HG02588 (cell line): ENCODE measurements around the gene TDRD1.

Source experiments
- ATAC-seq: cut with Tn5 transposase; IDR thresholded peaks from one replicate; pipeline ENCODE4 v1.9.1; 2021; ENCODE audit warnings: mild to moderate bottlenecking, moderate library complexity; ENCODE audit not compliant: unreplicated experiment

TDRD1 gene

DNA sequence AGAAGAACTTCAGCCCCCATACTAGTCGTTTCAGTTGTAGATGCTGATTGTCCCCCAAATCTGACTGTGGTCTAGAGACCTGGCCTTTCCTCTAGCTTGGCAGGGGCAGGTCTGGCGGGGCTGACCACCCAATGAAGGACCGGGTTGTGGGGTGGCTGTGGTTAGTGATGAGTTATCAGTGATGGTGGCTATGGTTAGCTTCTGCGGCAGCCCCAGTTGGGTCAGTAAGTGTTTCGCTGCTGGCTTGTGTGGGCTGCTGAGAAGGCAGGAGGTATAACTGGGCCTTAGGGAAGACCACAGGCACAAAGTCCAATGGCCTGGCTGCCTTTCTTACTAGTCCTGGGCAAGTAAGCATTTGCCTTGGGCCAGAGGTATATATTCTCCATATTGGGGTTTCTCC, 81.2 kb downstream of the TDRD1 start:
- ATAC-seq = no peak

DNA sequence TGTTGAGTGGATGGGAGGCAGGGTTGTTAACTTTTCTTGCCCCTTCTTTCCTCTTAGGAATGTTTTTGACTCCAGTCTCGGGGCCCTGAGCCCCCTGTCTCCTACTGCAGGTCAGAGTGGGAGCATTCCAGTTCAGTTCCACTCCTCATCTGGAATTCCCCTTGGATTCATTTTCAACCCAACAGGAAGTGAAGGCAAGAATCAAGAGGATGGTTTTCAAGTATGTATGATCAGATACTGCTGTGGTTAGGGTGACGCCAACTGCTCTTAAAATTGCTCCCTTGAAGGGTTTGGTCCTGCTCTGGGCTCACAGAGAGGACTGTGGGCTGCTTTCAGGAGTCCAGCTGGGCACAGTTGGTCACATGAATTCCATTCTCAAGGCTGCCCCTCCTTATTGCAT, 81.9 kb downstream of the TDRD1 start:
- ATAC-seq = no peak

DNA sequence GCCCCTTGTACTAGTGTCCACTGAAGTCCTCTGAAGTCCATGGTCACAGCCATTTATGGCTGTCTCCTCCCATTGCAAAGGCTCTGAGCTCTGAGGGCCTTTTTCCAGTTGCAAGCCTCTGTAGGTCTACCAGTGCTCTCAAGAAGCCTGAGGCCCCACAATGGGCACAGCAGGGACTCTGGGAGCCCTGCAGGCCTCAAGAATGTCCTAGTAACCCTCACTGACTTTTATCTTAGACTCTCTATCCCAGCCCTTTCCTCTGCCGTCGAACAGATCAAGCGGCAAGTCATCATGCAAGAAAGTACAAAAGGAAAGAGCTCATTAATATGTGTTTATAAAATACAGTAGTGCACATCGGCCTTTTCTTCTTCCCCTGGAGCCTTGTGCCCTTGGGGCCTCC, 83.3 kb downstream of the TDRD1 start:
- ATAC-seq = no peak

DNA sequence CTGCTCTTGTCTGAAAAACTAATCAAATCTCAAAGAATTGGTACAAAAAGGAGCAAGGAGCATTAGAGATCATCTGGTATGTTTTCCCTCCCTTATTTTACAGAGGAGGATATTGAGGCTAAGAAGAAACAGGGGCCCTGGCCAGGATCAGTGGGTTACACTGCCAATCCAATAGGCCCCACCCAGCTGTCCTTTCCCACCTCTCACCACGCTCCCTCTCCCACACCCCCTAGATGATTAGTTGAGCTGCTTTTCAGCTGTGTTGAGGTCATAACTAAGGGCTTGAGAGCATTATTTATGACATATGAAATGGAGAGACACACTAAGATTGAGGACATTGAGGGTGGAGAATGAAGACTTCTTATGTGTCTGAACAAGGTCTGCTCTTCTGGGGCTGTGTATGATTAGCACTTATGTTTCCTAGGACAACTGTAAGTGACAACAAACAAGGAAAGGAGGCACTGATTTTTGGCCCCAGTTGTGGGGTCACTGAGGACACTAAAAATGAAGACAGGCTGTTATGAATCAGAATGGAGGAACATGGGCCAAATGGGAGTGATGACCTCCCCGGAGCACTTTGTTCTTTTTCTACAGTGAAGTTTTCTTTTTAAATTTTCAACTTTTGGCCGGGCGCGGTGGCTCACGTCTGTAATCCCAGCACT, 86.4 kb downstream of the TDRD1 start:
- no peak for ATAC-seq

DNA sequence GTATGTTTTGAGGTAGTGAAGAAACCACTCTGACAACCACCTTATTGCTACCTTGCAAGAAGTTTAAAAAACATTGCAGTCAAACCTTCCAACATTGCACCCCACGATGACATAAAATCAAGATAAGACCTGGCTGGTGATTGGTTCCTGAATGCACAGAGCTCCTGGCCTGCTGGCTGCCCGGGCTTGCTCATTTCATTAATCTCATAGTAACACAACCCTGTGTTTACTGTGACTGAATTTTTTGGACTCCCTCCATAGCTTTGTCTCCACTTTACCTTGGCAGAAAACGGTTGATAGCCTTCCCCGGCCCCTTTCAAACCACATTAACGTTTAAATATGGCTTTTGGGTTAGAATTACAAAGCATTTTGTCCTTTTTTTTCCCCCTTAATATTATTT, 87.4 kb downstream of the TDRD1 start:
- no peak for ATAC-seq

DNA sequence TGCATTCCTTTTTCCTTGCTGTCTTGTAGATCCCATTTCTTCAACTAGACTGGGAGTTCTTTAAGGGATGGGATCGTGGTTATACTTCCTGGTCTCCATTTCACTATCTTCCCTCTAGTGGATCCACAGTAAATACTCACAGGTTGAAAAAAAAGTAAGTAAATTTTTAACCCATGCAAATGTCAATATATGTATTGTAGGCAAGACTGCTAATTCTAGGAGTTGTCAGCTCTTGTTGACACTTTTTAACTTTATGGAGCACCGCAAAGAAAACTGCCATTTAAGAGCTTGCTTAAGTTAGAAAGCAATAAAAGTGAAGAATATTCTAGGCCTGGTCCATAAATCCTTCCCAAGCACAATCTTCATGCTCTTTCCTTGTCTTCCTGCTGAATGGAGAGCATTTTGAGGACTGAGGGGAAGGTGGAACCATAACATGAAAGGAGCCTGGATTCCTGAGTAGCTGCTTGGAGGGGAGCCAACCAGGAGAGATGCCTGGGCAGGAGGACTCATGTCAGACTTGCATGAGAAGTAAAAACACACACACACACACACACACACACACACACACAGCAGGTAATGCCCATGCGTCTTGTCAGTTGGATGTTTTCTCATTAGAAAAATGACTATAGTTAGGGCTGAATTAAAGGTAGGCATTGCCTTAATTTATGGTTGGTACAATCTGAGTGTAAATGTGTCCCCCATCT, 92.1 kb downstream of the TDRD1 start:
- ATAC-seq = no peak

DNA sequence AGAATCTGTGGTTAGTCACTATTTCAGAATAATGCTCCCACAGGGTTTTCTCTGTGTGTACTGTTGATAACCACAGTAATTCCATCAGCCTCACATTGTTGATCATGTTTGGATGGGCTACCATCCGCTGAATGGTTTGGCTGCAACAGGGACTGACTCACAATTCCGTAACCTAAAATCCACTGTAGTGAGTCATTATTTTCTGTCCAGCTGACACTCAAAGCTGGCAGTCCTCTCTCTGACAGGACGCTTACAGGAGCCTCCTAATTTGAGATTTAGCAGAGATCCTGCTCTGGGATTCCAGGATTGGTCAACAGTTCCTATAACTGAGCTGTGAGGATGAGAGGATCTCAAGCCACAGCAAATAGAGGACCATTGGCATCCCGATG, 92.6 kb downstream of the TDRD1 start:
- no peak for ATAC-seq

DNA sequence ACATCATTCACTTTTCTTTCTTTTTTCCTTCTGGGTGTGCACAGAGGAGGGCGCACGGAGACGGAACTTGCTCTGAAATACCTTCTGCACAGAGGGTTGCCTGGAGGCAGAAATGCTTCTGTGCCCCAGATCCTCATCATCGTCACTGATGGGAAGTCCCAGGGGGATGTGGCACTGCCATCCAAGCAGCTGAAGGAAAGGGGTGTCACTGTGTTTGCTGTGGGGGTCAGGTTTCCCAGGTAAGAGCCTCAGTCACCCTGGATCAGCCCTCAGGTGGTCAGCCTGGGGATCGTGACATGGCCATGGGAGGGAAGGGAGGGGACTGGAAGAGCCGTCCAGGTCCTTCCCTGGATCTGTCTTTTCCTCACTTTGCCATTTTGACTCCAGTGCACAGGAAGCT, 93.5 kb downstream of the TDRD1 start:
- no peak for ATAC-seq

DNA sequence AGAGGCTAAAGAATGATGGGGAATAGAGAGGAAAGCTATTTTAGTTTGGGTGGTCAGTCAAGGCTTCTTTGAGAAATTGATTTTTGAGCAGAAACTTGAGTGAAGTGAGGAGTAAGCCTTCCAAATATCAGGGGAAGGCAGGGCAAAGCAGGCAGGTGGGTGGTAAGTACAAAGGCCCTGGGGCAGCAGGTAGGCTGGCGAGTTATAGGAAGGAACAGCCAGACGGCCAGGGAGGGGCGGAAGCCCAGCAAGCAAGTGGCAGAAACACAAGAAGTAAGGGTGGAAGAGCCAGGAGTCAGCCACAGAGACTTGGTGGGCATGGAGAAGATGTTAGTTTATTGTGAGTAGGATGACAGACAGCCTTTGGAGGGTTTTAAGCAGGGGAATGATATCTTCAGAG, 94.8 kb downstream of the TDRD1 start:
- no peak for ATAC-seq

DNA sequence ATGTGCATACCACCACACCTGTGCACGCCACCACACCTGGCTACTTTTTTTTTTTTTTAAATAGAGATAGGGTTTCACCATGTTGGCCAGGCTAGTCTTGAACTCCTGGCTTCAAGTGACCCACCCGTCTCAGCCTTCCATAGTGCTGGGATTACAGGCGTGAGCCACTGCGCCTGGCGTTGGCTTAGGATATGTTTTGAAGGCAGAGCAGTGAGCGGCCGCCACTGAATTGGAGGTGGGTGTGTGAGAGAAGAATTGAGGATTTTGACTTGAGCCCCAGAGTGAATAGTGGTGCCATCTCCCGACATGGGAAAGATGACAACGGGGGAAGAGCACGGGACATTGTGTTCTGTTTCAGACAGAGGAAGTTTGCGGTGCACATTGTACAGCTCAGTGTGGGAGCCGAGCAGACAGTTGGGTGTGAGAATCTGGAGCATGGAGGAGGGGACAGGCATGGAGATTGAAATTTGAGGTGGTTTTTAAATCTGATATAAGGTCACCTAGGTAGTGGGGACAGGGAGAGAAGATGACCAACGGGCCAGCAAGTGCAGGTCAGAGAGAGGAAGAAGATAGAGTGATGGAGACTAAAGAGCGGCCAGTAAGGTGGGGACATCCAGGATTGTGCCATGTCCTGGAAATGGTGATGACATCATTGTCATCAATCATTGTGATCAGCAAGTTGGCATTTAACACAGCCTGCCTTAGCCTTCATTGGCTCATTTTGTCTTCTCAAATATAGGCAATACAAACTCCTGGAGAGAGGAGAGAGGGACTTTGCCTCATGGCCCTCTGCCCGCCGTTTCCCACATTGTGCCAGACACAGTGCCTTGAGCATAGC, 95.7 kb downstream of the TDRD1 start:
- no peak for ATAC-seq

DNA sequence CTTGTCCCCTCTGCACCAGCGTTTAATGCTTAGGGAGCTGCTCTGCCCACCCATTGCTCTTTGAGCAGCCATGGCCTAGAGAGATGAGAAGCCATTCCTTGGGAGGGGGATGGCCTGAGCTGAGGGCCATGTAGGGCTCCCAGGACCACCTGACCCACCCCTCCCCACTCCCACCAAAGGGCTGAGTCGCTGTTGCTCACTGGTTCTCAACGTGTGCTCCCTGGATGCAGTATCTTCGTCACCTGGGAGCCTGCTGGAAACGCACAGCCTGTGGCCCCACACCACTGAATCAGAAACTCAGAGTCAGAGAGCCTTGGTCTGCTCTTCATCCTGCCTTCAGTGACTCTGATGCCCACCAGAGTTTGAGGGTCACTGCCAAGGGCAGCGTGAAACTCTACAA, 96.9 kb downstream of the TDRD1 start:
- ATAC-seq = no peak

DNA sequence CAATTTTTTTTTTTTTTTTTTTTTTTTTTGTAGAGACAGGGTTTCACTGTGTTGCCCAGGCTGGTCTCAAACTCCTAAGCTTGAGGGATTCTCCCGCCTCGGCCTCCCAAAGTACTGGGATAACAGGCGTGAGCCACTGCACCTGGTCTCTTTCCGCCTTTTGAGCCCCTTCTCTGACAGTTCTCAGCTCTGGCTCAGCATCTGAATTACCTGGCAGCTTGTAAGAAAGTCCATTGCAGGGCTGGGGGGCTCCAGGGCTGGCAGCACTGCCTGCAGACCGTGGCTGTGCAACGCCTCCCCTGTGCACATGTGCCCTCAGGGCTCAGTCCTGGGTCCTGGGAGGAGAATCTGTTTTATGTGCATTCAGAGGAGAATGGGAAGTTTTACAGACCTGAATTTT, 97.5 kb downstream of the TDRD1 start:
- ATAC-seq = no peak

DNA sequence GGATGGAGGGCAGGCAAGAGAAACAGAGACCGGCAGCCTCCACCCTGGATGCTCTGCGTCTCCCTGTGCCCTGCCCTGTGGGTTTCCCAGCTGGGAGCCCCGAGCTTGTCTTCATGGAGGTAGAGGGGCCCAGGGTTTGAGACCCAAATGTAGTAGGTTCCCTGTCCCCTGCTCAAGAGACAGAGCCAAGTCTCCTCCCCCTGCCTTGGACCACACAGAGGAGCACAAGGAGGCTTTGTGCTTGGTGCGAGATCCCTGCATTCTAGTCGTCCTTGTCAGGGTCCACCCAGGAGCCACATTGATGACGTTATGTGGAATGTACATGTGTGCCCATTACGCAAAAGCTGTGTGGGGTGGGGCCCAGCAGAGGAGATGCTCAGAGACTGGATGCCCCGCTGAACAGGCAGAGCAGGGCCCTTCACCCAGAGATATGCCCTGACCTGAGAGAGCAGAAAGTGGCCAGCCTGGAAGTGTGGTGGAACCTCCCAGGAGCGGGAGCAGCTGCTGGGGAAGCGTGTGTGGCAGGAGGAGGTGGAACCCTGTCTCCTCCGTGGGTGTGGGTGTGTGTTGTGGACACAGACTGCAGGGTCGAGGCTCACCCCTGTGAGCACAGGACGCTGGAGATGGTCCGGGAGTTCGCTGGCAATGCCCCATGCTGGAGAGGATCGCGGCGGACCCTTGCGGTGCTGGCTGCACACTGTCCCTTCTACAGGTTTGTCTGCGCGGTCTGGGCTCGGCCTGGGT, 99.2 kb downstream of the TDRD1 start:
- no peak for ATAC-seq

DNA sequence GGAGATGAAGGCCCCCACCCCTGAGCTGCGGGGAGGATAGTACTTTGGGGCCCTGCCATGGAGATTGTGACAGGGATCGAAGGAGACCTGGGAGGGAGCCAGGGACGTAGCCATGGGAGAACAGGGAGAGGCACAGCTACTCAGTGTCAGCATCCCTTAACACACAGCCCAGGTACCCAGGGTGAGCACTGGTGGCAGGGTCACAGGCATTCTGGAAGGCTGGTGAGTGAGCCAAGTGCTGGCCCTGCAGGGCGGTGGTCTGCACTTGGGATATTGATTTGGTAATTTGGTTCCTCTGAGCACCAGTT, 99.7 kb downstream of the TDRD1 start:
- ATAC-seq = no peak

DNA sequence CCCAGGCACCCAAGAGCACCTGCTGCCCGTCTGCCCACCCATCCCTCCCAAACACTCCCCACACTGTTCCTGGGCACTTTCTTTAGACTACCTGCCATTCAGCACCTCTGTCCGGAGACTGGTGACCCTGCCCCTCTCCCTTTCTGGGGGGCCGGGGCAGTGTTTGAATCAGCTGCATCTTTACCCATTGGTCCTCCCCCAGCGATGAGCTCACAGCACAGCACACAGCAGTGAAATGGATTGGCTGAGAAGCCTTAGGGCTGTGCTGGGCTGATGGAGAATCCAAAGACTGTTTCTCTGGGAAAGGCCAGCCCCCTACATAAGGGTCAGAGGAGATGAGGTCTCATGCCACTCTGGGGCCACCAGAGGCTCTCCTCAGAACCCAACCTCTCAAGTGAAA, 100.1 kb downstream of the TDRD1 start:
- no peak for ATAC-seq

DNA sequence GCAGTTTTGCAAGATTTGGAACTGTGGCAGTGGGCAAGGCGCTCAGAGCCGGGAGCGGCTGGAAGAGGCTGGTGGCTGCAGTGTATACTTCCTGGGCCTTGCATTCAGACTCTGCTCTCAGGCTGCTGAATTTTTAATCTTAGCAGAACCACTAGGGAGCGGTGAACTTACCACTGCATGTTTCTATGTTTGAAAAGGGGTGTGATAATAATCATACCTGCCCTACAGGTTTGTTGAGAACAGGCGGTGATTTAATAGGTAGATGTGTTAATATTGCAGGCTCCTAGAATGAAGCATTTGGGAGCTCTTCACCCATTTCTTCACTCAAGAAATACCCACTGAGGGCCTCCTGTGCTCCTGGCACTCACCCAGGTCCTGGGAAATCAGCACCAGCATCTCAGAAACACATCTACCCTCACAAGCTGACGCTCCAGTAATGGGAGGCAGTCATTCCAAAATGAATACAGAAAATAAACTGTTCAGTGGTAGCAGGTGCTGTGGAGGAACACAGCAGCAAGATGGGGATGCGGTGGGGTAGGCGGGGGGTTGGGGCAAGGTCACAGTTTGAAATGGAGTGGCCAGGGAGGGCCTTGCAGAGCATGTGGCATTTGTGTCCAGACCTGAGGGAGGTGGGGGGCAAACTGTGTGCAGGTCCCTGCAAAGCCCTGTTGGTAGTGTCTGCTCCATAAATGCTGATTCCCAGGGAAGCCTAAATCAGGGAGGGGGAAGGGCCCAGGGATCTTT, 100.9 kb downstream of the TDRD1 start:
- ATAC-seq = no peak

DNA sequence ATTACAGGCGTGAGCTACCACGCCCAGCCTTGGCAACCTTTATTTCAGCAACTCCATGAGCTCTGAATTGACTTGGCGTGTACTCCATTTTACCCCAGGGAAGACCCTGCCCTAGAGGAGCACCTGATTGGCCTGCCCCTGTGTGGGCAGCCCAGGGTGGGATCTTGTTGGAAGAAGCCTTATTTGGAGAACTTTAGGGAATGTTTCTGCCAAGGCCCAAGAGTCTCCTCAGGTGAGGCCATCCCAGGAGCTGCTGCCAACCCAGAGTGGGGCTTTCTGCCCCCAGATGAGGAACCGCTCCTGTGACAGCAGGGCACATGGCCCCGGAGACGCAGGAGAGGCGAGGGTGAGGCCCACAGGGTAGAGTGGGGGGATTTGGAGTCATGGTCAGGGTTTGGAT, 101.9 kb downstream of the TDRD1 start:
- ATAC-seq = no peak

DNA sequence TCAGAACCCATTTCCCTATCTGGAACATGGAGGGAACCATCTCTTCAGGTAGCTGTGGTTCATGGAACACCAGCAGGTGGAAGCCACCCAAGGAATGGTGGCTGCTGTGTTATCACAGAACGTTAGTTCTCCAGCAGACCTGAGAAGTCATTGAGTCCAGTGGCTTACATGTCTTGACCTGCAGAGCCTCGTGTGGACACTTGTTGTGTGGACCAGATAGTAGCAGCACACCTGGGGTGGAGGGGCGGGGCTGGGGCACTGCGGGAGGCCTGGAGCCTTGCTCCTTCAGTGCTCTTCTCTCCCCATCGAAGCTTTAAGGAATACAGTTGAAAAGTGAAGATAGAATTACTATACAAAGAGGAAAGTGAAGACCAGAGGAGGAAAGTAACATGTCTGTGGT, 102.3 kb downstream of the TDRD1 start:
- no peak for ATAC-seq
